ENCODE results near the gene RPS6KA1. TPM values are rescaled to one million over a fixed set of nuclear protein-coding genes. Genes with fewer than 3 reads are reported as not detected.

The RPS6KA1 gene
- total RNA-seq, 1 donor = 2.2 TPM

GRCh38 chr1:26575348-26575747 lies 45.8 kb downstream of the RPS6KA1 start:
- H3K27me3 ChIP-seq (ENCODE audit: insufficient read depth, low read length) = no peaks in the 10 kb centered on the region
- no peak overlapping the region for H3K4me3 ChIP-seq (ENCODE audit: insufficient read depth, low read length)
- peak overlapping the region; percentile 13 for H3K27ac ChIP-seq (ENCODE audit: low read depth, low read length)
- no peaks in the 10 kb centered on the region for H4K20me1 ChIP-seq (ENCODE audit: insufficient read depth, low read length)
- H3K79me2 ChIP-seq (ENCODE audit: insufficient read depth, low read length) = no peaks in the 10 kb centered on the region
- H3K4me1 ChIP-seq (ENCODE audit: insufficient read depth, low read length) = peaks cover 20% of the 10 kb centered on the region
- DNase-seq (ENCODE audit: insufficient read length, low spot score, missing footprints) = no peak
- H3K4me2 ChIP-seq (ENCODE audit: insufficient read depth, low read length) = no peak overlapping the region
- no peaks in the 10 kb centered on the region for H3K36me3 ChIP-seq (ENCODE audit: insufficient read depth, low read length)
- no peaks in the 10 kb centered on the region for H3K9me3 ChIP-seq (ENCODE audit: low read depth, low read length)
- no peak overlapping the region for H2AFZ ChIP-seq (ENCODE audit: low read length)
- no peak for TF ChIP-seq CTCF (IDR thresholded peaks at IDR 0.05; ENCODE audit: extremely low read depth, low read depth, low read length)

- Histone ChIP-seq H3K27me3 (ENCODE audit: insufficient read depth, low read length) (no peaks in the 10 kb centered on the region), H3K4me2 (ENCODE audit: insufficient read depth, low read length) (no peak overlapping the region), H3K4me1 (ENCODE audit: insufficient read depth, low read length) (peaks cover 36% of the 10 kb centered on the region), H3K79me2 (ENCODE audit: insufficient read depth, low read length) (no peaks in the 10 kb centered on the region), H3K4me3 (ENCODE audit: insufficient read depth, low read length) (no peak overlapping the region), H4K20me1 (ENCODE audit: insufficient read depth, low read length) (no peaks in the 10 kb centered on the region), H3K9me3 (ENCODE audit: low read depth, low read length) (no peaks in the 10 kb centered on the region), H3K36me3 (ENCODE audit: insufficient read depth, low read length) (no peaks in the 10 kb centered on the region), H2AFZ (ENCODE audit: low read length) (no peak overlapping the region), H3K27ac (ENCODE audit: low read depth, low read length) (no peak overlapping the region)
- TF ChIP-seq CTCF (IDR thresholded peaks at IDR 0.05; ENCODE audit: extremely low read depth, low read depth, low read length) = no peak
- no peak for DNase-seq (ENCODE audit: insufficient read length, low spot score, missing footprints)
These were observed 48.6 kb downstream of the RPS6KA1 start for GRCh38 chr1:26578167-26578566.

- no peak overlapping the region for H3K4me2 ChIP-seq (ENCODE audit: insufficient read depth, low read length)
- no peak overlapping the region for H3K4me3 ChIP-seq (ENCODE audit: insufficient read depth, low read length)
- no peak overlapping the region for H3K27ac ChIP-seq (ENCODE audit: low read depth, low read length)
- no peak for TF ChIP-seq CTCF (IDR thresholded peaks at IDR 0.05; ENCODE audit: extremely low read depth, low read depth, low read length)
- H3K9me3 ChIP-seq (ENCODE audit: low read depth, low read length) = no peaks in the 10 kb centered on the region
- no peaks in the 10 kb centered on the region for H3K79me2 ChIP-seq (ENCODE audit: insufficient read depth, low read length)
- H2AFZ ChIP-seq (ENCODE audit: low read length) = no peak overlapping the region
- no peak for DNase-seq (ENCODE audit: insufficient read length, low spot score, missing footprints)
- H3K36me3 ChIP-seq (ENCODE audit: insufficient read depth, low read length) = no peaks in the 10 kb centered on the region
- H3K27me3 ChIP-seq (ENCODE audit: insufficient read depth, low read length) = no peaks in the 10 kb centered on the region
- peaks cover 38% of the 10 kb centered on the region for H3K4me1 ChIP-seq (ENCODE audit: insufficient read depth, low read length)
- H4K20me1 ChIP-seq (ENCODE audit: insufficient read depth, low read length) = no peaks in the 10 kb centered on the region
These were observed 50.1 kb downstream of the RPS6KA1 start for GRCh38 chr1:26579681-26580111.

- Histone ChIP-seq H3K79me2 (ENCODE audit: insufficient read depth, low read length) (no peaks in the 10 kb centered on the region), H3K36me3 (ENCODE audit: insufficient read depth, low read length) (no peaks in the 10 kb centered on the region), H2AFZ (ENCODE audit: low read length) (no peak overlapping the region), H4K20me1 (ENCODE audit: insufficient read depth, low read length) (no peaks in the 10 kb centered on the region), H3K4me2 (ENCODE audit: insufficient read depth, low read length) (no peak overlapping the region), H3K27ac (ENCODE audit: low read depth, low read length) (no peak overlapping the region), H3K4me1 (ENCODE audit: insufficient read depth, low read length) (peaks cover 34% of the 10 kb centered on the region), H3K27me3 (ENCODE audit: insufficient read depth, low read length) (no peaks in the 10 kb centered on the region), H3K4me3 (ENCODE audit: insufficient read depth, low read length) (no peak overlapping the region), H3K9me3 (ENCODE audit: low read depth, low read length) (no peaks in the 10 kb centered on the region)
- no peak for TF ChIP-seq CTCF (IDR thresholded peaks at IDR 0.05; ENCODE audit: extremely low read depth, low read depth, low read length)
- DNase-seq (ENCODE audit: insufficient read length, low spot score, missing footprints) = no peak
These were observed 50.6 kb downstream of the RPS6KA1 start for GRCh38 chr1:26580116-26580515.

Data from osteoblast (primary cell).